ENCODE measurements around the gene TTC13.

The TTC13 gene

DNA sequence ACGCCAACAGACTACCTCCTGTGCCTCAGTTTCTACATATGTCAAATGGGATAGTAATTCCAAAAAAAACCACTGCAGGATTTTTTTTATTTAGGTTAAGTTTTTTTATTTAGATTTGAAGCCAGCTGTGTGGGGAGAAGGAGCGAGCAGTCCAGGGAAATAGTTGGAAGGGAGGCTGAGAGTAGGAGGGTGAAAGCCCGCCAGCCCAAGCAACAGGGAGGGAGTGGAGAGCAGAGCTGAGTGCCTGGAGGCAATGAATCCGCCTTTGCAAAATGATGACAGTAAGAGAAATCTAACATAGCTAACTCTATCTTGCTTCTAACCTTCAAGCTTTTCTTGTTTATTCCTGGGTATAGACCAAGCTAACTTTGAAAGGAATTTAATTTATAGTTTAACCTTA, 94.7 kb downstream of the TTC13 start:
- H3K4me3 ChIP-seq (replicated peaks; ENCODE audit: low read depth, low read length) = no peak overlapping the region
- TF ChIP-seq, protein P1, sequence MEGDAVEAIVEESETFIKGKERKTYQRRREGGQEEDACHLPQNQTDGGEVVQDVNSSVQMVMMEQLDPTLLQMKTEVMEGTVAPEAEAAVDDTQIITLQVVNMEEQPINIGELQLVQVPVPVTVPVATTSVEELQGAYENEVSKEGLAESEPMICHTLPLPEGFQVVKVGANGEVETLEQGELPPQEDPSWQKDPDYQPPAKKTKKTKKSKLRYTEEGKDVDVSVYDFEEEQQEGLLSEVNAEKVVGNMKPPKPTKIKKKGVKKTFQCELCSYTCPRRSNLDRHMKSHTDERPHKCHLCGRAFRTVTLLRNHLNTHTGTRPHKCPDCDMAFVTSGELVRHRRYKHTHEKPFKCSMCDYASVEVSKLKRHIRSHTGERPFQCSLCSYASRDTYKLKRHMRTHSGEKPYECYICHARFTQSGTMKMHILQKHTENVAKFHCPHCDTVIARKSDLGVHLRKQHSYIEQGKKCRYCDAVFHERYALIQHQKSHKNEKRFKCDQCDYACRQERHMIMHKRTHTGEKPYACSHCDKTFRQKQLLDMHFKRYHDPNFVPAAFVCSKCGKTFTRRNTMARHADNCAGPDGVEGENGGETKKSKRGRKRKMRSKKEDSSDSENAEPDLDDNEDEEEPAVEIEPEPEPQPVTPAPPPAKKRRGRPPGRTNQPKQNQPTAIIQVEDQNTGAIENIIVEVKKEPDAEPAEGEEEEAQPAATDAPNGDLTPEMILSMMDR (IDR thresholded peaks at IDR 0.05; ENCODE audit: insufficient read depth, low read length, poor library complexity, severe bottlenecking) = no peak
- H3K27me3 ChIP-seq (replicated peaks; ENCODE audit: control insufficient read depth, insufficient read depth, low read length) = peaks cover 2% of the 10 kb centered on the region
- H3K36me3 ChIP-seq (ENCODE audit: control insufficient read depth, insufficient read depth, low read length) = no peaks in the 10 kb centered on the region
- no peak for DNase-seq (ENCODE audit: extremely low read depth, insufficient read length)

DNA sequence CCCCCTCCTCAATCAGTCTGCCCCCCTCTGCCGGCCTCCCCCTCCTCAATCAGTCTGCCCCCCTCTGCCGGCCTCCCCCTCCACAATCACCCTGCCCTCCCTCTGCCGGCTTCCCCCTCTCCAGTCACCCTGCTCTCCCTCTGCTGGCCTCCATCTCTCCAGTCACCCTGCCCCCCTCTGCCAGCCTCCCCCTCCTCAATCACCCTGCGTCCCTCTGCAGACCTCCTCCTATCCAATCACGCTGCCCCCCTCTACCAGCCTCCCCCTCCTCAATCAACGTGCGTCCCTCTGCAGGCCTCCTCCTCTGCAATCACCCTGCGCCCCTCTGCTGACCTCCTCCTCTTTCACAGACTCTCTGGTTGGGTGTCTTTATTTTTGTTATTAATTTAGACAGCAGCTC, 98.9 kb downstream of the TTC13 start:
- peaks cover 2% of the 10 kb centered on the region for H3K27me3 ChIP-seq (replicated peaks; ENCODE audit: control insufficient read depth, insufficient read depth, low read length)
- TF ChIP-seq, protein P1 (IDR thresholded peaks at IDR 0.05; ENCODE audit: insufficient read depth, low read length, poor library complexity, severe bottlenecking) = no peak
- H3K36me3 ChIP-seq (ENCODE audit: control insufficient read depth, insufficient read depth, low read length) = no peaks in the 10 kb centered on the region
- no peak for DNase-seq (ENCODE audit: extremely low read depth, insufficient read length)
- no peak overlapping the region for H3K4me3 ChIP-seq (replicated peaks; ENCODE audit: low read depth, low read length)

DNA sequence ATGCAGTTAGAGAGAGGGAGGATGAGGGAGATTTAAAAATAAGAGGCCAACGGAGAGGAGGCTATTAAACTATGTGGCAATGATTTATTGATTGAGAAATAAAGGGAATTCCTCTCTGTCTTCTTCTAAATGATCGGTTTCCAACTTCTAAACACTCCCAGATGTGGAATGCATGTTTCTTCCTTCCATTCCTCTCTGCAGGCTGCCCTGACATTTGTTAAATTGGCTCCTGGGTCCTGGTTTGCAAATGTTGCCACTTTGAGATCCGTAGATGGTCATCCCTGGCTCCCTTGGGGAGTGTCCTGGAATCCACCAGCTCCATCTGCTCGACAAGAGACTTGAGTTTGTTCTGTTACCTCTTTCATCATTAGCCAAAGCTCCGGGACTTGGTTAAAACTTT, 100.1 kb downstream of the TTC13 start:
- no peak for DNase-seq (ENCODE audit: extremely low read depth, insufficient read length)

DNA sequence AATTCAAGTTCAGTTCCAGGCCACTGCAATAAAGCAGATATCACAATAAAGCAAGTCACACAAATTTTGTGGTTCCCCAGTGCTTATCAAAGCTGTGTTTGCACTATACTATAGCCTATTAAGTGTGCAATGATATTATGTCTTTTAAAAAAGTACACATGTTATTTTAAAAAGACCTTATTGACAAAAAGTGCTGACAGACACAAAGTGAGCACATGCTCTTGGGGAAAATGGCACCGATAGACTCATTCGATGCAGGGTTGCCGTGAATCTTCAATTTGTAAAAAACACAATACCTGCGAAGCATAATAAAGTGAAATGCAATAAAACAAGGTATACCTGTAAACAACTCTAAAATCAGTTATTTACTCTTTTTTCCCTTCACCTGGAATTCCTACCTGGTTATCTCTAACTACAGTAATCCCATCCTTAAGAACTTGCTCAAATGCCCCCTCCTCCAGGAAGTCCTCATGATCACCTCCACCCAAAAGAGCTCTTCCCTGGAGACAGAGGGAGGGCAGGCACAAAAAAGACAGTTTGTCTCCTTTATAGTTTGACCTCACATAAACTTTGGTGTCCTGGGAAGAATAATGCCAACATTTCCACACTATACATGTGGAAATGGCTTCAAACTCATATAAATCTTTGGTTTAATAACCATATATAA, 100.6 kb downstream of the TTC13 start:
- DNase-seq (ENCODE audit: extremely low read depth, insufficient read length) = no peak
- no peak overlapping the region for H3K4me3 ChIP-seq (replicated peaks; ENCODE audit: low read depth, low read length)
- TF ChIP-seq, protein P1 (IDR thresholded peaks at IDR 0.05; ENCODE audit: insufficient read depth, low read length, poor library complexity, severe bottlenecking) = no peak
- H3K36me3 ChIP-seq (ENCODE audit: control insufficient read depth, insufficient read depth, low read length) = no peaks in the 10 kb centered on the region
- H3K27me3 ChIP-seq (replicated peaks; ENCODE audit: control insufficient read depth, insufficient read depth, low read length) = peaks cover 2% of the 10 kb centered on the region

More for the DNA sequence above, 100.1 kb downstream of the TTC13 start:
- no peak overlapping the region for H3K4me3 ChIP-seq (replicated peaks; ENCODE audit: low read depth, low read length)
- H3K36me3 ChIP-seq (ENCODE audit: control insufficient read depth, insufficient read depth, low read length) = no peaks in the 10 kb centered on the region
- TF ChIP-seq, protein P1 (IDR thresholded peaks at IDR 0.05; ENCODE audit: insufficient read depth, low read length, poor library complexity, severe bottlenecking) = no peak
- peaks cover 2% of the 10 kb centered on the region for H3K27me3 ChIP-seq (replicated peaks; ENCODE audit: control insufficient read depth, insufficient read depth, low read length)

DNA sequence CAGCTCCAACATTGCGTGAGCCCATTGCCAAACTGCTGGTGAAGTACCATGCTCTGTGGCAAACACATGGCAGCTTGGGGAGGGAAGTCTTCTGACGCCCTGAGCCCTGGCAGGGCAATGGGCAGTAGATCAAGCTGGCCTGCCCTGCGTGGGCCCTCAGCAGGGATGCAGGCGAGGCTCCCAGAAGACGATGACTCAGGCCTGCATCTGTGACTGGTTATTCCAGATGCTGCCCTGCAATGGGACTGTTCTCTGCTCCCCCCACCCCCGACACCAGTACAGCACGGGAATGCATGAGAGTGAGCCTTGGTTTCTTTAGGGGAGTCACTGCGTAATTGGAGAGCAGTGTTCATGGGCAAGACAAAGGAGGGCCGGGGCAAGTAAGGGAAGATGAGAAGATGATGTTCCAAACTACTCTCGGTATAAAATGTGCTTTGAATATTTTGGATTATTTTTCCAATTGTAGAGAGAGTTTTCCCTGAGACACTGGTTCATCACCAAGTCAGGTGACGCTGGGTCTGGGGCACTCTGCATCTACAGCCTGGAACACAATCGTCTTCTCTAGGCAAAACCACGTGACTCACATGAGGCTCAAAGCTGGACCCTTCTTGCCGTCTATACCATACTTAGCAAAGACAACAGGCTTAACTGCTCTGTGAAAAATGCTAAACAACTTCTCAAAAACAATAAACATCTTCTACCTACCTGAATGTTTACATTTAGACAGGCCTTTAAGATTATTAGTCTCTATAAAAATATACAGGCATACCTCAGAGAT, 101.3 kb downstream of the TTC13 start:
- no peak for DNase-seq (ENCODE audit: extremely low read depth, insufficient read length)
- no peak overlapping the region for H3K4me3 ChIP-seq (replicated peaks; ENCODE audit: low read depth, low read length)
- H3K27me3 ChIP-seq (replicated peaks; ENCODE audit: control insufficient read depth, insufficient read depth, low read length) = peaks cover 2% of the 10 kb centered on the region
- TF ChIP-seq, protein P1 (IDR thresholded peaks at IDR 0.05; ENCODE audit: insufficient read depth, low read length, poor library complexity, severe bottlenecking) = no peak
- H3K36me3 ChIP-seq (ENCODE audit: control insufficient read depth, insufficient read depth, low read length) = no peaks in the 10 kb centered on the region
